HG03354 (cell line): ENCODE results near the gene ARID4A.
"Not testable (repeated sequence)": the region's sequence is repeated elsewhere in the genome, so short reads cannot be mapped to it uniquely, and the experiment has no call there.

Experiments used
- ATAC-seq: cut with Tn5 transposase; IDR thresholded peaks from one replicate; pipeline ENCODE4 v1.9.1; 2021; ENCODE audit warnings: mild to moderate bottlenecking; ENCODE audit not compliant: unreplicated experiment, poor library complexity, severe bottlenecking

Gene ARID4A

GRCh38 chr14:58287607-58288042 lies 10.7 kb upstream of the ARID4A start:
- ATAC-seq: no peak

- no peak for ATAC-seq
Observed at GRCh38 chr14:58288106-58288792, 10.1 kb upstream of the ARID4A start.

- no peak for ATAC-seq
Observed at GRCh38 chr14:58291646-58292045, 6.7 kb upstream of the ARID4A start.

- ATAC-seq: no peak
Observed at GRCh38 chr14:58292187-58292586, 6.2 kb upstream of the ARID4A start.

GRCh38 chr14:58294201-58294600 lies 4.2 kb upstream of the ARID4A start:
- ATAC-seq: no peak

GRCh38 chr14:58296726-58297125 lies 1.6 kb upstream of the ARID4A start:
- ATAC-seq: no peak

- ATAC-seq: no peak
Observed at GRCh38 chr14:58297412-58297761, 968 bp upstream of the ARID4A start.

GRCh38 chr14:58297762-58298476 lies 436 bp upstream of the ARID4A start:
- ATAC-seq: peak; percentile 83

- peak; percentile 1 for ATAC-seq
Observed at GRCh38 chr14:58299401-58300330, 1.3 kb downstream of the ARID4A start.

- no peak for ATAC-seq
Observed at GRCh38 chr14:58301416-58301815, 3.1 kb downstream of the ARID4A start.

- ATAC-seq: no peak
Observed at GRCh38 chr14:58305730-58306129, 7.4 kb downstream of the ARID4A start.

GRCh38 chr14:58307597-58308316 lies 9.4 kb downstream of the ARID4A start:
- no peak for ATAC-seq

- ATAC-seq: no peak
Observed at GRCh38 chr14:58309086-58309485, 10.7 kb downstream of the ARID4A start.

GRCh38 chr14:58313699-58314098 lies 15.3 kb downstream of the ARID4A start:
- no peak for ATAC-seq

GRCh38 chr14:58315606-58316005 lies 17.3 kb downstream of the ARID4A start:
- no peak for ATAC-seq

- no peak for ATAC-seq
Observed at GRCh38 chr14:58327019-58327418, 28.7 kb downstream of the ARID4A start.

- peak; percentile 99 for ATAC-seq
Observed at GRCh38 chr14:58331111-58331510, 32.8 kb downstream of the ARID4A start.

- ATAC-seq: no peak
Observed at GRCh38 chr14:58332561-58332960, 34.2 kb downstream of the ARID4A start.

- ATAC-seq: not testable (repeated sequence)
Observed at GRCh38 chr14:58339666-58340065, 41.3 kb downstream of the ARID4A start.
